Activated gamma-delta T cell (primary cell): ENCODE measurements around the gene RASD2.

Experiments
- DNase-seq: peaks from one replicate; lab custom pipeline; 2025; lab: John Stamatoyannopoulos, UW

The RASD2 gene

DNA sequence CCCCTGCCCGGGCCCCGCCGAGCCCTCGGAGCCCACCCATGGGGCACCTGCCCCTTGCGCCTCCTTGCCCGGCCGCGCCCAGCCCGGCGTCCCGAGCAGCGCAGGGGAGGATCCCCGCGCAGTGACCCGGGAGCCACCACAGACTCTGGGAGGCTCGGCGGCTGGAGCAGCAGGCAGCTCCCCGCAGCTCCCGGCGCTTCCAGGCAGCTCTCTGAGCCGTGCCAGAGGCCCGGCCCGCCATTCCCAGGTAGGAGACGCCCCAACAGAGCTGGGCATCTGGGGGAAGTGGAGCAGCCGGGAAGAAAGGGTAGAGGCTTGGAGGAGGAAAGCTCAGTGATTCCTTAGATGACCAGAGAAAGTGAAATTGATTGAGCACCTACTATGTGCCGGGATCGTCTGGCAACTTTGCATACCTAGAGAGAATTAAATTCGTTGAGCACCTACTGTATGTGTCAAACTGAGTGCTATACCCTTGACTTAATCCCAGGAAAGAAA, 670 bp downstream of the RASD2 start:
- no peak for DNase-seq

DNA sequence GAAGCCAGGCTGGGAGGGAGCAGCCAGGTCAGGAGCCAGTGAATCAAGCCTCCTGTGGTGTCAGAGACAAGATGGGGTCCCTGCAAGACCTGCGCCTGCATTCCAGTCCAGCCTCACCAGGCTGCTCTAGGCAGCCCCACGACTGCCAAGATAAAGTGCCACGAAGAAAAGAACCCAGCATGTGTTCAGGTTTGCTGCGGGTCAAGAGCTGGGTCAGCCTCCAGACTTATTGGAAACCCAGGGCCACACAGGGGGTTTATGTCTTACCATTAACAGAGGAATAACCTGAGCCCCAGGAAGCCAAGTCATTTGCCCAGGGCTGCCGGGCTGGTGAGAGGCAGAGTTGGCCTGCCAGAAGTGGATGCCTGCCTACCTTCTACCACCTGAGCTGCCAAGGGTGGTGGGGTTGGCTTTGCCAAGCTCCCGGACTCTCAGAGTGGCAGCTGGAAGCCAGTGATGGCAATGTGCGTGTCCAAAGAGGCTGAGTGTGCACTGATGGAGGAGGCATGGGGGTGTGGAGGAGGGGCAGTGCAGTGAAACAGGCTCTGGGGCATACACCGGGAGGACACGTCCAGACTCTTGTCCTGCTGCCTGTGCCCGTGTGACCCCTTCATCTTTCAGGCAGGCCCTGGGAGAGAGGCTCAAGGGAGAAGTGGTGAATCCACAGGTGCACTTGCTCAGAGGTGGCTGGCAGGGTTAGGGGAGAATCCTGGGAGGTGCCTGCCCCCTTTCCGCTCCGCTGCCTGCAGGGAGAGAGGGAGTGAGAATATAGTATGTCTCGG, 1.7 kb downstream of the RASD2 start:
- DNase-seq, result no peak

DNA sequence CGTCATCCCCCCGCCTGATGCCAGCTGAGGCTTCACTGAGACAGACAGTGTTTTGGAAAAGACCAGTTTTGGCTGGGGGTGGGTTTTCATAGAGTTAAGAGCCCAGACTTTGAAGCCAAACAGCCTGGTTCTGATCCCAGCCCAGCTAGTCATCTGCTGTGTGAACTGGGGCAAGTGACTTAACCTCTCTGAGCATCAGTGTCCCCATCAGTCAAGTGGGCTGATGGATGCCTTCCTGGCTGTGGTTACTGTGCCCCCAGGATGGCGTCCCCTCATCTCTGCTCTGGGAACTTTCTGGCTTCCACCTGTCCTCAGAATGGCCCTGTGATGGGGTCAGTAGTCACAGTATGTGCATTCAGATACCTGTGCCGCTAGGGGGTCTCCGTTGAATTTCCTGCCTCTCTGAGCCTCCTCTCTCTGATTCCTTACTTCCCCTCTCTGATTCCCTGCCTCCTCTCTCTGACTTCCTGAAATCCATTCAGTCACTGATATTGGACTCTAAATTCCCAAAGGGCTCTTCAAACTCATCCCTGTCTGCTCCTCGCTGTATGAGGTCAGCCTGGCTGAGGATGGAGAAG, 2.4 kb downstream of the RASD2 start:
- DNase-seq, result no peak

DNA sequence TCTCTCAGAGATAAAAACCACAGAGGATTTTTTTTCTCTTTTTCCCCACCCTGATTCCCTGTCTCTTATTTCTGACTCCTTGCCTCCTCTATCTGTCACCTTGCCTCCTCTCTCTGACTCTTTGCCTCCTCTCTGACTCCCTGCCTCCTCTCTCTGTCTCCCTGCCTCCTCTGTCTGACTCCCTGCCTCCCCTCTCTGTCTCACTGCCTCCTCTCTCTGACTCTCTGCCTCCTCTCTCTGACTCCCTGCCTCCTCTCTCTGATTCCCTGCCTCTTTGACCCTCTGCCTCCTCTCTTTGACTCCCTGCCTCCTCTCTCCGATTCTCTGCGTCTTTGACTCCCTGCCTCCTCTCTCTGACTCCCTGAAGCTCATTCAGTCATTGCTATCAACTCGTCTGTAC, 3.1 kb downstream of the RASD2 start:
- DNase-seq, result no peak

DNA sequence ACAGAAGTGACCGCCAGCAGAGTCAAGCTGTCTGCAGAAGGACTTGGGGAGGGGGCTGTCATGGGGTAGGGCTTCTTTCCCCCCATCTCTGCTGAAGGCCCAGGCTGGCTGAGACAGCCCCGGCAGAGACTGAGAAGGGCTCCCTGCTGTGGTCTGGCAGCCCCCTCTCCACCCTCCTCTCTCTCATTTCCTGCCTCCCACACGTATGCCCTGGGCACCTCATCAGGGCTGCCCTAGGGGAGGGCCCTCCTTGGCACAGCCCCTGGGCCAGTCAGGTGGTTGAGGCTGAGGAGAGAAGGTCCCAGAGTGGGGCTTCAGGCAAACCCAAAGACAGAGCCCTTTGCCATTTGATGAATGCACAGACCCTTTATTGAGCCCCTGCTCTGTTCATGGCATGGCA, 3.6 kb downstream of the RASD2 start:
- no peak for DNase-seq

DNA sequence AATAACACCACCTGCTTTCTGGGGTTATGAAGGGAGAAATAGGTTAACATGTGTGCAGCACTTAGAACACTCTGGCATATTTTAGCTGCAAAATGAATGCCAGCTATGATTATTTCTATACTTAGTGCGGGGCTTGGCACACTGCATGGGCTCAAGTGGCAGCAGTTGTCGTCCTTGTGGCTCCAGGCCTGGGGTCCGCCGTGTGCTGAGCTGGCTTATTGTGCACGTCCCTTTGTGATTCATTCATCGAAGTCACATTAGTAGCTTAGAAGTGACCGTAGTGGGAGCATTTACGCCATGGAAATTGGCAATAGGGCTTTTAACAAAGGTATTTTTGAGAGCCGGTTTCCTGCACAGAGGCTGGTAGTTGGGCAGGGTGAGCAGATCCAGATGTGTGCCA, 4.2 kb downstream of the RASD2 start:
- no peak for DNase-seq

DNA sequence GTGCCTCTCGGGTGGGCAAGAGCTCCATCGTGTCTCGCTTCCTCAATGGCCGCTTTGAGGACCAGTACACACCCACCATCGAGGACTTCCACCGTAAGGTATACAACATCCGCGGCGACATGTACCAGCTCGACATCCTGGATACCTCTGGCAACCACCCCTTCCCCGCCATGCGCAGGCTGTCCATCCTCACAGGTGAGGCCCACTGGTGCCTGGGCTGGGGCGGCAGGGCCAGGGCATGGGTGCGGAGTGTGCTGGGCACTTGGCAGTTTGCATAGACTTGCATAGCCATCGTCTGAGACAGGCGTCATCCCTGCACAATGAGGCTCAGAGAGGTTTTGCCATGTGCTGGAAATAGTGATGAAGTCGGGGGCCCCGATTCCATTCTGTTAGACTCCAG, 6.3 kb downstream of the RASD2 start:
- DNase-seq, result no peak

DNA sequence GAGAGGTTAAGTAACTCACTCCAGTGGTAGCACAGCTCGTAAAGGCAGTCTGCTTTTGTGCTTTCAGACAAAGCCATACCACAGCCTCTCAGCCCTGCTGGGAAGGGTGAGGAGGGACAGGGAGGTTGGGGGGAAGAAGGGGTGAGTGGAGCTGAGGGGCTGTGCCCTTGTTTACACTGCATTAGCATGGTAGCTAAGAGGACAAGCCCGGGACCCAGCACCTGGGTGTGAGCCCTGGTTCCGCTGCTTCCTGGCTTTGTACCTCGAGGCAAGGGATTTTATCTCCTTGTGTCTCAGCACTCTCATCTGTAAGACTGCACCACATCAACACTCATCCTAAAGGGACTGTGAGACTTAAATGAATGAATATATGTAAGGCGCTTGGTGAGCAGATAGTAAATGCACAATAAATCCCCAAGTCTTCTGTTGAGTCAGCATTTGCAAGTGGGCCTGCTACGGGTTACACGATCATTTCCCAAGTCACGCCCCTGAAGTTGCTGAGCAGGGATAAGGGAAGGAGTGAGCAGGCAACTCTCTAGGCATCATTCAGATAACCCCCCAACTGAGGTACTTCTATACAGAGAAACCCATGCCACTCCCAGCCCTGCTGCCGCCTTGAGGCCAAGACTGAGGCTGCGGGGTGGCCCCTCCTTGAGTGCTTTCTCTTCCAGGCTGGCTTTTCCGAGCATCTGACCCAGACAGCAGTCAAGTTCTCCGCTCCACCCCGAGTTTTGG, 7.5 kb downstream of the RASD2 start:
- DNase-seq, result no peak

DNA sequence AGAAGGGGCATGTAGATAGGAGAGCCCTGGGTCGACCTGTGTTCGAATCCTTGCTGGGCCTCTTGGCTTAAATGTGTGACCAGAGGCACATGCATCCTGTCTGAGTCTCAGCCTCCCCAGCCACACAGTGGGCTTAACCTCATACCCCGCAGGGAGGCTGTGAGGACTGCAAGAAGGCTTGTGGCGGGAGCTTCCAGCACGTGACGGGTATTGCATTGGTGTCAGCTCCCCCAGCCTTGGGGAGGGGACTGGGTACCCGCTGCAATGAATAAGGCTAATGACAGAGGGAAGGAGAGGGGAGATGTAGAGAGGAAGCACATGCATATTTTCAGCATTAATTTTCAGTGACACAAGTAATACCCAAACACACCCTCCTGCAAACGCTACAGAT, 8.1 kb downstream of the RASD2 start:
- no peak for DNase-seq

DNA sequence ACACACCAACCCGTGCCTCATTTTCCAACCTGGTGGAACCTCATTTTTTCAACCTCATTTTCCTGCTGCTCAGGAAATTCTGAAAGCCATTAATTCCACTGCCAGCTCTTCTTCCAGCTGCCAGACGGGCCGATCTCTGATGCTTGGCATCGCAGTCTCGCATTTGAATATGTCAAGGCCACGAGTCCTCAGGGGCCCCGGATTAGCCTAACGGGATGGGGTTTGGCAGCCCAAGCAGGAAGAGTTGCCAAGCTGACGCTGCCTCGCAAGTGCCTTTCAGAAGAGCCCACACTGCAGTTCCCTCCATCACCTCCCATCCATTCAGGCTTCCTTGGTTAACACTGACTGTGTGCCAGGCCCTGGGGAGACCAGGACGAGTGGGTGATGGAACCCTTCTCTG, 8.7 kb downstream of the RASD2 start:
- DNase-seq, result no peak

DNA sequence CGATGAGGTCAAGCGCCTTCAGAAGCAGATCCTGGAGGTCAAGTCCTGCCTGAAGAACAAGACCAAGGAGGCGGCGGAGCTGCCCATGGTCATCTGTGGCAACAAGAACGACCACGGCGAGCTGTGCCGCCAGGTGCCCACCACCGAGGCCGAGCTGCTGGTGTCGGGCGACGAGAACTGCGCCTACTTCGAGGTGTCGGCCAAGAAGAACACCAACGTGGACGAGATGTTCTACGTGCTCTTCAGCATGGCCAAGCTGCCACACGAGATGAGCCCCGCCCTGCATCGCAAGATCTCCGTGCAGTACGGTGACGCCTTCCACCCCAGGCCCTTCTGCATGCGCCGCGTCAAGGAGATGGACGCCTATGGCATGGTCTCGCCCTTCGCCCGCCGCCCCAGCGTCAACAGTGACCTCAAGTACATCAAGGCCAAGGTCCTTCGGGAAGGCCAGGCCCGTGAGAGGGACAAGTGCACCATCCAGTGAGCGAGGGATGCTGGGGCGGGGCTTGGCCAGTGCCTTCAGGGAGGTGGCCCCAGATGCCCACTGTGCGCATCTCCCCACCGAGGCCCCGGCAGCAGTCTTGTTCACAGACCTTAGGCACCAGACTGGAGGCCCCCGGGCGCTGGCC, 11.0 kb downstream of the RASD2 start:
- no peak for DNase-seq

DNA sequence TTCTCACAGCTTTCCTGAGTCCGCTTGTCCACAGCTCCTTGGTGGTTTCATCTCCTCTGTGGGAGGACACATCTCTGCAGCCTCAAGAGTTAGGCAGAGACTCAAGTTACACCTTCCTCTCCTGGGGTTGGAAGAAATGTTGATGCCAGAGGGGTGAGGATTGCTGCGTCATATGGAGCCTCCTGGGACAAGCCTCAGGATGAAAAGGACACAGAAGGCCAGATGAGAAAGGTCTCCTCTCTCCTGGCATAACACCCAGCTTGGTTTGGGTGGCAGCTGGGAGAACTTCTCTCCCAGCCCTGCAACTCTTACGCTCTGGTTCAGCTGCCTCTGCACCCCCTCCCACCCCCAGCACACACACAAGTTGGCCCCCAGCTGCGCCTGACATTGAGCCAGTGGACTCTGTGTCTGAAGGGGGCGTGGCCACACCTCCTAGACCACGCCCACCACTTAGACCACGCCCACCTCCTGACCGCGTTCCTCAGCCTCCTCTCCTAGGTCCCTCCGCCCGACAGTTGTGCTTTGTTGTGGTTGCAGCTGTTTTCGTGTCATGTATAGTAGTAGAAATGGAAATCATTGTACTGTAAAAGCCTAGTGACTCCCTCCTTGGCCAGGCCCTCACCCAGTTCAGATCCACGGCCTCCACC, 11.7 kb downstream of the RASD2 start:
- peak; percentile 14 for DNase-seq

DNA sequence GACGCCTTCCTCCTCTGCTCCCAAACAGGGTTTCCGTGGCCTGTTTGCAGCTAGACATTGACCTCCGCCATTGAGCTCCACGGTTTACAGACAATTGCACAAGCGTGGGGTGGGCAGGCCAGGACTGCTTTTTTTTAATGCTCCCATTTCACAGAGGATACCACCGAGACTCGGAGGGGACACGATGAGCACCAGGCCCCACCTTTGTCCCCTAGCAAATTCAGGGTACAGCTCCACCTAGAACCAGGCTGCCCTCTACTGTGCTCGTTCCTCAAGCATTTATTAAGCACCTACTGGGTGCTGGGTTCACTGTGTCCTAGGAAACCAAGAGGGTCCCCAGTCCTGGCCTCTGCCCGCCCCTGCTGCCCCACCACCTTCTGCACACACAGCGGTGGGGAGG, 12.2 kb downstream of the RASD2 start:
- no peak for DNase-seq

DNA sequence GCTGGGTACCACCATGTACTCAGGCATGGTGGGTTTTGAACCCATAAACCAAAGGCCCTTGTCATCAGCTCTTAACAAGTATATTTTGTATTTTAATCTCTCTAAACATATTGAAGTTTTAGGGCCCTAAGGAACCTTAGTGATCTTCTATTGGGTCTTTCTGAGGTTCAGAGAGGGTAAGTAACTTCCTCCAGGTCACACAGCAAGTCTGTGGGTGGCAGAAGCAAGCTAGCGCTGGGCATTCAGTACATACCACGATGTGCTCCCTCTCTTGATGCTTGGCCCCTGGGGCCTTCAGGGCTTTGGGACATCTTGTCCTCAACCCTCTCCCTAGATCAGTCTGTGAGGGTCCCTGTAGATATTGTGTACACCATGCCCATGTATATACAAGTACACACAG, 12.7 kb downstream of the RASD2 start:
- DNase-seq, result no peak

DNA sequence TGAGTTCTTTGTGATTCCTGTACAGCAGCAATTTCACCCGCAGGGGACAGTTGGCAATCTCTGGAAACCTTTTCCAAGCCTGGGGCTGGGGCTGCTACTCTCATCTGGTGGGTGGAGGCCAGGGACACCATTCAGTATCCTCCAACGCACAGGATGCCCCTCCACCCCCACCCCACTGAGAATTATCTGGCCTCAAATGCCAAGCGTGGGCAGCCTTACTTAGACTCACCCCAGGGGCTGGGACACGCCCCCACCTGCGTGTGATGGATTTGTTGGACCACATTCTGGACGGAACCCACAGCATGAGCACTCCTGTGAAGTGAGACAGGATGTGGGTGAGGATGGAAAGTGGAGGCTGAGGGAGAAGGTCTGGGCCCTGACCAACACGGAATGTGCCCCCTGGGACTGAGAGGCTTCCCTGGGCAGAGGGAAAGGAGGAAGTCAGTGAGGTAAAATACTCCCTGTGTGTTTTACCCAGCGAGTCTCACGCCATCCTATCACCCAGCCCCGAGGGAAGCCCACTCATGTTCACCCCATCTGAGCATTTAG, 13.7 kb downstream of the RASD2 start:
- no peak for DNase-seq

DNA sequence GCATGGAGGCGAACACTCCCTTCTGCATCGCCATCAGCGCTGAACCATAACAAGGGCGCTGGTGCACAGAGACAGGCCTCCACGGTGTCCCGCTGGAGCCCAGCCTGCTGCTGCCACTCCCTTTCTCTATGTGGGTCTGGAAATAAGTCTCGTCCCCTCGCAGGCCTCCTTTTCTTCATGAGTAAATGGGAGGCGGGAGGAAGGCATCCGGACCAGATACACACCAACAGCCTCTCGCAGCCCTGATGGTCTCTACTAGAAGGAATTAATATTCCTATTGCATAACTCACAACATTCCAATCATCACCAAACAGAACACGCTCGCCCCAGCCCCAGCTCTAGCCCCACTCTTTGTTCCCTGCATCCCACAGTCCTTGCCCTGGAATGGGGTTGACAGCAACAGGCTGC, 14.9 kb downstream of the RASD2 start:
- no peak for DNase-seq

DNA sequence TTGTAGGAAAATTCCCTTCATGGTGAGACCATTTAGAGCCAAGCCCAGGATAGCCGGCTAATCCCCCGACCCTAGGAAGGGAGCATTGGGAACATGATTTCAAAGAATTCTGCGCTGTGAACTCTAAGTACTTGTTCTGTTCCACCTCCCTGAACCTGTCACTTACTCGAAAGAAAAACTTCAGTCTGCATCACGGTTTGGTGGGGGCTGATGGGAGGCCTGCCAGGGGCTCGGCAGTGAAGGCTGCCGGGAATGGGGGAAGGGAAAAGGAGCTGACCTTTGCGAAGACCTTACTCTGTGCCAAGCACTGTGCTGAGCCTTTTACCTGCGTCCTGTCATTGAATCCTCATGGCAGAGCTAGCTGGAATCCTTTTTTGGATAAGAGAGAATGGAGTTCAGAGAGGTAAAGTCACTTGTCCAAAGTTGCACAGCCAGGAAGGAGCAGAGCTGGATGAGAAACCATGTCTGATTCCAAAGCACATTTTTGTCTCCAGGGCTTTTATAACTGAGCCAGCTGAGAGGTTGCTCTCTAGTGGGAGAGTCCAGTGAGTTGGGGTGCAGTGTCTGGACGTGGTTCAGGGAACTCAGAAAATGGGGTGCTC, 15.4 kb downstream of the RASD2 start:
- DNase-seq, result no peak

DNA sequence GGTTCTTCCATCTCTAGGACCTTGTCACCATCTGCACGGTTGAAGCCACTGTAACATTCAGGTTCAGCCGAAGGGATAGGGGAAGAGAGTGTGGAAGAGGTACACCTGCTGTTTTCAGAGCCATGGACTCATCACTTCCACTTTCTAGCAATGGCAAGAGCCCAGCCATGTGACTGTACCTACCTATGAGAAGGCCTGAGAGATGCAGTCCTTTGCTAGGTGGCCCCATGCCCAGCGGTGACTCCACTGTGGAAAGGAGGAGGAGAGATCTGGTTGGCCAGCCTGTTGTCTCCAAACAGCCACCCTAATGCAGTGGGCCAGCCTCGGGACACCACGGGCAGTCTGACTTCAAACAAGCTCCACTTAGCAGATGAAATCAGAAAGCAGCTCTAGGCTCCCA, 16.0 kb downstream of the RASD2 start:
- no peak for DNase-seq

DNA sequence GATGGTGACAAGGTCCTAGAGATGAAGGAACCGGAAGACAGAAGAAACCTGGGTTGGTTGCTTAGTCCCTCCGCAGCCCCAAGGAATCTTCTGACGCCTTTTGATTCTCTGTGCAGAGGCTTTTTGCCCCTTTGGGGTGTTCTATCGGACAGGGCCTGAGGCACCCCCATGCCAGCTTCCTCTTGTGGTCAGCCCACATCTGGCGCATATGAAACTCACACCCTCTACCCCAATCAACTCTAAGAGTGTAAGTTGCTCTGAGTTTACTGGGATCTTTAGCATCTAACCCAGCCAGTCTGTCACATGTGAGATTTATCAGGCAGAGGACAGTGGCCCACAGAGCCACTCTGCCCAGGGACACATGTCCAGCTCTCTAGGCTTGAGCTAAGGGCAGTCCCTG, 17.4 kb downstream of the RASD2 start:
- no peak for DNase-seq

DNA sequence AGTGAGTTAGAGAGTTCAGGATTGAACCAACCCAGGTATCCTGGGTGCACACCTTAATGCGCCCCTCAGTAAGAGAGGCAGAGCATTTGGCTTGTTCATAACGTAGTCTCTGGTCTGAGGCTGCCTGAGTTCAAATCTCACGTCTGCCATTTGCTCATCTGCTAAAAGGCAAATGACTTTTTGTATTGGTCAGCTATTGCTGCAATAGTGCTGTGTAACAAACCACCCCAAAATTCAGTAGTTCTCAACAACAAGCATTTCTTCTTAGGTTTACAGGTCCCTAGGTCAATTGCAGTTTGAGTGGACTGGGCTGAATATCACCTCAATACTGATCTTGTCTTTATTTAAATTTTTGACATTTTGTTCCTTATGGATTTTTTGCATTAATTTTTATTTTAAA, 18.1 kb downstream of the RASD2 start:
- no peak for DNase-seq

DNA sequence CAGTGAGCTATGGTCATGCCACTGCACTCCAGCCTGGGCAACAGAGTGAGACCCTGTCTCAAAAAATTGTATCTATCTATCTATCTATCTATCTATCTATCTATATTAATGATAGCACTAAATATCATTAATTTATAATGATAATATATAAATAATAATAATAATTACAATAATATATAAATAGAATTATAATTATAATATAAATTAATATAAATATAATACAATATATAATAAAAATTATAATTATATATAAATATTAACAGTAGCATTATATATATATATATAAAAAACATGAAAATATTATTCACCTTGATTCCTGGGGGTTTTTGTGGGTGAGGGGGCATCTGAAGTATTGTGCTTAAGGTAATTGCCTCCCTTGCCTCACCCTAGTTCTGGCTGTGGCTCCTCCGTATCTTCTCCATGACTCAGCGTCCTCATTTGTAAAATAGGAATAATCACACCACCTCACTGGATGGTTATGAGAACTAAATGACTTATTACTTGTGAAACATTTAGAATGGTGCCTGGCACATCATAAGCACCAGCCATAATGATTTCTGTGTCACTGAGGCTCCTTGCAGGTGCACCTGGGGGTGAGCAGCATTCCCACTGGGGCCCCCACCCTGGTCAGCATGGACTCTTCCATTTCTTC, 18.8 kb downstream of the RASD2 start:
- no peak for DNase-seq
